SK-MEL-5 (cell line): ENCODE results near the gene SRC. TPM values are rescaled to one million over a fixed set of nuclear protein-coding genes. Genes with fewer than 3 reads are reported as not detected.

Experiments used
- total RNA-seq: library from RNA; depleted of rRNA; stranded (reverse); fragments of >200 nt; shearing (Covaris generic); gene quantifications from 2 replicates; pipeline ENCODE4 v1.2.3, GENCODE V29; 2014; rRNA removed

Gene SRC
- total RNA-seq, 1 experiment from 2014 or later = 5.7 TPM

Other genes starting within 250 kb of the SRC start
- gene RPN2, start 166.8 kb upstream of the SRC start, total RNA-seq = 628 and 702 TPM in 2 replicates
- gene MROH8, start 166.6 kb upstream of the SRC start, total RNA-seq = 2.9 and 8.2 TPM in 2 replicates
- gene GHRH, start 84.3 kb upstream of the SRC start, total RNA-seq = not detected in 2 replicates
- gene MANBAL, start 56.5 kb upstream of the SRC start, total RNA-seq = 12.4 and 19.4 TPM in 2 replicates
- gene NNAT, start 175.1 kb downstream of the SRC start, total RNA-seq = not detected in 2 replicates
- gene BLCAP, start 181.7 kb downstream of the SRC start, total RNA-seq = 49.5 and 50.7 TPM in 2 replicates